Stomach (tissue), 9 donors: ENCODE results near the gene UBTD1. TPM values are rescaled to one million over a fixed set of nuclear protein-coding genes. Genes with fewer than 3 reads are reported as not detected.

Experiments
- DNase-seq, 2 donors: peaks; one replicate each; pipeline versions ENCODE4 v3.0.0 to v3.0.0-alpha.2; 2013 to 2019
- H3K27ac ChIP-seq, 5 donors: fragments of 200-600 bp in 4 of 5; sonication (generic) in 4 of 5; one replicate each; pipeline ENCODE4 v1.5.1; 2013 to 2019; ENCODE audit warnings: mild to moderate bottlenecking in 1 of 5, moderate library complexity in 1 of 5
- H3K27me3 ChIP-seq, 3 donors: fragments of 200-600 bp; sonication (generic); one replicate each; pipeline ENCODE4 v1.5.1; 2017 to 2019; ENCODE audit warnings: mixed run types in 1 of 3
- H3K36me3 ChIP-seq, 4 donors: fragments of 200-600 bp; sonication (generic); 1 replicate in 3 of 4; 2 replicates in 1 of 4; pipeline ENCODE4 v1.5.1; 2016 to 2019
- H3K4me1 ChIP-seq, 4 donors: fragments of 200-600 bp; sonication (generic); one replicate each; pipeline ENCODE4 v1.5.1; 2016 to 2019
- H3K4me3 ChIP-seq, 4 donors: fragments of 200-600 bp; sonication (generic) in 3 of 4; one replicate each; pipeline ENCODE4 v1.5.1; 2016 to 2019; ENCODE audit warnings: mild to moderate bottlenecking in 1 of 4
- H3K9me3 ChIP-seq, 4 donors: fragments of 200-600 bp; sonication (generic); one replicate each; pipeline ENCODE4 v1.5.1; 2016 to 2019
- EP300 ChIP-seq: sonication (generic); formaldehyde crosslinking; IDR thresholded peaks from one replicate; pipeline ENCODE4 v1.6.1; 2017; ENCODE audit warnings: antibody characterized with exemption
- POLR2A ChIP-seq, 4 donors: fragments of 450-650 bp; IDR thresholded peaks; one replicate each; pipeline ENCODE4 v1.6.1; 2016; ENCODE audit warnings: antibody characterized with exemption in 4 of 4, control low read depth in 2 of 4, mild to moderate bottlenecking in 1 of 4, moderate library complexity in 1 of 4
- POLR2AphosphoS5 ChIP-seq, 3 donors: sonication (generic); formaldehyde crosslinking; IDR thresholded peaks; one replicate each; pipeline ENCODE4 v1.6.1; 2016; ENCODE audit warnings: antibody characterized with exemption in 3 of 3
- WGBS, 5 donors: extraction: QIAGEN DNeasy Blood & Tissue Kit in 3 of 5; methylation state at CpG; one replicate each; pipeline versions ENCODE4 v1.1.5 to v1.1.7; 2013 to 2018; 5-methylcytosine and 5-hydroxymethylcytosine counted together
- intact Hi-C: fragments of 100-400 bp; cut with DNase I; formaldehyde crosslinking; loops from one replicate; pipeline ENCODE4 v1.15.1; 2023; ENCODE audit warnings: low total_unique reads
- polyA plus RNA-seq, 3 donors: library from polyadenylated mRNA; stranded (reverse); fragments of 200-250 nt; gene quantifications; one replicate each; pipeline ENCODE4 v1.2.3, GENCODE V29; 2013
- total RNA-seq, 5 donors: library from RNA; depleted of rRNA; stranded (reverse); fragments of >200 nt; gene quantifications; one replicate each; pipeline versions ENCODE4 v1.1.0 to v1.2.3, GENCODE V29; 2014 to 2016
- TF ChIP-seq, protein P1 (sequence below), 7 experiments: fragments of 450-650 bp in 4 of 7; fragments of 200-600 bp in 3 of 7; sonication (generic) in 3 of 7; IDR thresholded peaks; one replicate each; pipeline ENCODE4 v1.5.1; 2016 to 2019; ENCODE audit warnings: antibody characterized with exemption in 7 of 7, control low read depth in 2 of 7, mild to moderate bottlenecking in 1 of 7
- donor health status: healthy with polysubstance abuse.
- donor health status: Bipolar disorder and iron deficiency.
- donor health status: healthy.

Gene UBTD1
- total and polyA plus RNA-seq, 8 donors = 1.3 to 22.9 (median 8.1) TPM

GRCh38 chr10:97547271-97547600, 48.5 kb downstream of the UBTD1 start:
- H3K27ac ChIP-seq = no peak overlapping the region
- H3K9me3 ChIP-seq = no peaks in the 10 kb centered on the region
- intact Hi-C loops = no loop called here
- no peak for TF ChIP-seq EP300
- no peak for TF ChIP-seq POLR2AphosphoS5 (IDR thresholded peaks at IDR 0.05)
- TF ChIP-seq, protein P1, sequence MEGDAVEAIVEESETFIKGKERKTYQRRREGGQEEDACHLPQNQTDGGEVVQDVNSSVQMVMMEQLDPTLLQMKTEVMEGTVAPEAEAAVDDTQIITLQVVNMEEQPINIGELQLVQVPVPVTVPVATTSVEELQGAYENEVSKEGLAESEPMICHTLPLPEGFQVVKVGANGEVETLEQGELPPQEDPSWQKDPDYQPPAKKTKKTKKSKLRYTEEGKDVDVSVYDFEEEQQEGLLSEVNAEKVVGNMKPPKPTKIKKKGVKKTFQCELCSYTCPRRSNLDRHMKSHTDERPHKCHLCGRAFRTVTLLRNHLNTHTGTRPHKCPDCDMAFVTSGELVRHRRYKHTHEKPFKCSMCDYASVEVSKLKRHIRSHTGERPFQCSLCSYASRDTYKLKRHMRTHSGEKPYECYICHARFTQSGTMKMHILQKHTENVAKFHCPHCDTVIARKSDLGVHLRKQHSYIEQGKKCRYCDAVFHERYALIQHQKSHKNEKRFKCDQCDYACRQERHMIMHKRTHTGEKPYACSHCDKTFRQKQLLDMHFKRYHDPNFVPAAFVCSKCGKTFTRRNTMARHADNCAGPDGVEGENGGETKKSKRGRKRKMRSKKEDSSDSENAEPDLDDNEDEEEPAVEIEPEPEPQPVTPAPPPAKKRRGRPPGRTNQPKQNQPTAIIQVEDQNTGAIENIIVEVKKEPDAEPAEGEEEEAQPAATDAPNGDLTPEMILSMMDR (IDR thresholded peaks at IDR 0.05) = no peak
- no peak for TF ChIP-seq POLR2A (IDR thresholded peaks at IDR 0.05)
- 63 to 84% (median 79%) methylated on average over 4 of the region's 4 CpGs for WGBS, 5 donors
- H3K4me1 ChIP-seq = peaks cover 16 to 28% (median 17%) of the 10 kb centered on the region in 4 donors
- DNase-seq = no peak
- H3K36me3 ChIP-seq = peaks cover 0 to 4% (median 0%) of the 10 kb centered on the region in 4 donors
- no peak overlapping the region for H3K4me3 ChIP-seq
- no peaks in the 10 kb centered on the region for H3K27me3 ChIP-seq

GRCh38 chr10:97547962-97548361, 49.2 kb downstream of the UBTD1 start:
- DNase-seq = no peak
- Histone ChIP-seq H3K9me3 (no peaks in the 10 kb centered on the region), H3K27me3 (no peaks in the 10 kb centered on the region), H3K4me3 (no peak overlapping the region), H3K4me1 (peaks cover 9 to 21% (median 10%) of the 10 kb centered on the region in 4 donors), H3K27ac (no peak overlapping the region), H3K36me3 (peaks cover 0 to 4% (median 0%) of the 10 kb centered on the region in 4 donors)
- intact Hi-C loops = no loop called here
- WGBS, 5 donors = 61 to 76% (median 73%) methylated on average over 4 of the region's 4 CpGs
- TF ChIP-seq POLR2AphosphoS5 (IDR thresholded peaks at IDR 0.05) (no peak), POLR2A (IDR thresholded peaks at IDR 0.05) (no peak), EP300 (no peak)
- TF ChIP-seq, protein P1 (IDR thresholded peaks at IDR 0.05) = no peak

- no peaks in the 10 kb centered on the region for H3K27me3 ChIP-seq
- H3K9me3 ChIP-seq = no peaks in the 10 kb centered on the region
- H3K4me1 ChIP-seq = peaks cover 0 to 20% (median 7%) of the 10 kb centered on the region in 4 donors
- intact Hi-C loops = no loop called here
- H3K36me3 ChIP-seq = peaks cover 0 to 4% (median 0%) of the 10 kb centered on the region in 4 donors
- TF ChIP-seq POLR2A (IDR thresholded peaks at IDR 0.05) (no peak), POLR2AphosphoS5 (IDR thresholded peaks at IDR 0.05) (no peak), EP300 (no peak)
- TF ChIP-seq, protein P1 (IDR thresholded peaks at IDR 0.05) = no peak
- H3K27ac ChIP-seq = no peak overlapping the region
- no peak for DNase-seq
- WGBS, 5 donors = 86 to 93% (median 89%) methylated on average over 13 of the region's 13 CpGs
- H3K4me3 ChIP-seq = no peak overlapping the region
Observed at GRCh38 chr10:97548828-97549455, 50.2 kb downstream of the UBTD1 start.

DNA sequence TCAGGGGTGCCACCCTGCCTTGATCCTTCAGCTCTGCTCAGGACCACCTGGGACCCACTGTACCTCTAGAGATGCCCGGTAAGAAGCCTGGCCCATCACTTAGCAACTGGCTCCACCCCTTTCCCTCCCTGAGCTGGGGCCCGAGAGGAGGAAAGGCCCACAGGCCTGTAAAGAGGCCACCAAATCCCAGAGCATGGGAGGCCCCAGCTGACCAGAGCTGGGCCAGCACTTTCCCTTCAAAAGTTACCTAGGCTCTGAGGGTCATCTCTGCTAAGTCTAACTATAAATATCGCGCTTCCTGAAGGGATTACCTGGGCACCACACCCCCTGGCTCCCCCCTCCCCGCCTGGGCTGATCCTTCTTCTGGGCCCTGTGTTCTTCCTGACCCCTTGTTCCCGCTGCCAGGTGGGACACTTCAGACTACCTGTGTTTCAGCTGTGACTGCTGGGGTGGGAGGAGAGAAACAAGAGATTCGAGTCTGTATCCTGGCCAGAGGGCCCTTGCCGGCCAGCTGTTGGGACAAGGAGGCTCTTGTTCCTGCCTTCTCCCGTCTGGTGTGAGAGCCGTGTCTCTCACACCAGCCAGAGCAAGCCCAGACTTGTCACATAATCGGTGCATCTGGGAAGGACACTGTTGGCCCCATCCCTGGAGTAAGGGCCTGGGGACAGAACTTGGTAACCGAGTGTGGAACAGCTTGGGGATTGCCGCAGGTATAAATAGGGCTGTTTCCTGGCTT, 51.0 kb downstream of the UBTD1 start:
- Histone ChIP-seq H3K4me3 (no peak overlapping the region), H3K27ac (peak overlapping the region in 1 of 5 donors; percentile 11), H3K9me3 (peaks cover 0 to under 1% (median 0%) of the 10 kb centered on the region in 4 donors), H3K36me3 (peaks cover 0 to 4% (median 0%) of the 10 kb centered on the region in 4 donors), H3K27me3 (no peaks in the 10 kb centered on the region), H3K4me1 (peaks cover 0 to 18% (median 7%) of the 10 kb centered on the region in 4 donors)
- DNase-seq = peak in 1 of 2 donors; percentile 51
- TF ChIP-seq POLR2A (IDR thresholded peaks at IDR 0.05) = no peak
- no peak for TF ChIP-seq EP300
- no peak for TF ChIP-seq POLR2AphosphoS5 (IDR thresholded peaks at IDR 0.05)
- TF ChIP-seq, protein P1 (IDR thresholded peaks at IDR 0.05) = no peak
- intact Hi-C loops = loop anchor here (10.0 kb wide), 1 partner anchor 85 kb away; no protein-coding TSS in a partner anchor
- 58 to 64% (median 60%) methylated on average over 10 to 13 of the region's 13 CpGs for WGBS, 5 donors
